K562 (cell line): Measurements from ENCODE around the gene RBM20. TPM values are rescaled to one million over a fixed set of nuclear protein-coding genes. Genes with fewer than 3 reads are reported as not detected.

Source experiments
- COPS2 ChIP-seq: fragments of 450-650 bp; conservative IDR thresholded peaks from 2 replicates; pipeline ENCODE4 v1.6.1; 2016; ENCODE audit warnings: mild to moderate bottlenecking, moderate library complexity
- ETV1 ChIP-seq: fragments of 450-650 bp; conservative IDR thresholded peaks from 2 replicates; pipeline ENCODE4 v1.6.1; 2016; ENCODE audit warnings: missing genetic modification characterization, control low read depth, low read depth, missing compliant biosample characterization
- HCFC1 ChIP-seq: IDR thresholded peaks from 2 replicates; pipeline ENCODE4 v1.6.1; 2012; ENCODE audit warnings: low read depth, low read length, improper control_type of control experiment
- MGA ChIP-seq: fragments of 450-650 bp; IDR thresholded peaks from 2 replicates; pipeline ENCODE4 v1.6.1; 2016; ENCODE audit warnings: mild to moderate bottlenecking, moderate library complexity
- PHF20 ChIP-seq: fragments of 450-650 bp; IDR thresholded peaks from 2 replicates; pipeline ENCODE4 v1.6.1; 2018; ENCODE audit not compliant: partially characterized antibody
- RNF2 ChIP-seq: sonication (generic); IDR thresholded peaks from 2 replicates; pipeline ENCODE4 v1.6.1; 2016
- SMAD3 ChIP-seq: fragments of 450-650 bp; formaldehyde crosslinking; conservative IDR thresholded peaks from 2 replicates; pipeline ENCODE4 v1.4.0; 2020; ENCODE audit warnings: mild to moderate bottlenecking
- SRF ChIP-seq, 2 experiments: fragments of 250-450, 450-650 bp in 1 of 2; sonication (Bioruptor Pico) in 1 of 2; sonication (generic) in 1 of 2; formaldehyde crosslinking; IDR thresholded peaks; 2 replicates each; pipeline versions ENCODE4 v1.5.0 to v1.5.1; 2020 to 2022; ENCODE audit warnings: mild to moderate bottlenecking in 1 of 2, missing genetic modification reagents in 1 of 2
- XRCC4 ChIP-seq: IDR thresholded peaks from one replicate; pipeline ENCODE4 v1.6.1; 2011; ENCODE audit not compliant: insufficient read depth, insufficient read length; ENCODE audit errors: extremely low read depth
- ZNF57 ChIP-seq: fragments of 450-650 bp; formaldehyde crosslinking; IDR thresholded peaks from 2 replicates; pipeline ENCODE4 v1.4.0; 2020; ENCODE audit warnings: mild to moderate bottlenecking, moderate library complexity
- ZNF778 ChIP-seq: fragments of 450-650 bp; formaldehyde crosslinking; IDR thresholded peaks from 2 replicates; pipeline ENCODE4 v1.4.0; 2020; ENCODE audit warnings: mild to moderate bottlenecking, moderate library complexity
- polyA plus RNA-seq, 8 experiments: library from polyadenylated mRNA; depleted of rRNA in 4 of 8; stranded (reverse) in 5 of 8; unstranded in 3 of 8; fragments of >200 nt; fragmentation: Nextera tagmentation in 2 of 8; fragmentation: Illumina TruSeq in 1 of 8; extraction: Ambion mirVana in 2 of 8; extraction: Trizol in 1 of 8; gene quantifications; 2 replicates each; pipeline versions ENCODE4 v1.2.1 to v1.2.3, GENCODE V29; 2011 to 2014; ENCODE audit warnings: inconsistent platforms in 1 of 8, missing spikeins in 1 of 8
- total RNA-seq, 7 experiments: library from RNA; depleted of rRNA in 6 of 7; stranded (reverse); fragments of >200 nt in 6 of 7; fragmentation: Illumina TruSeq in 2 of 7; extraction: Trizol in 2 of 7; gene quantifications; 2 replicates each; pipeline versions ENCODE4 v1.2.1 to v1.2.3, GENCODE V29; 2011 to 2021; ENCODE audit warnings: low replicate concordance in 1 of 7
- TF ChIP-seq, protein P1 (sequence below): fragments of 250-450 bp; sonication (Bioruptor Pico); IDR thresholded peaks from 2 replicates; pipeline ENCODE4 v1.9.0; 2021; ENCODE audit warnings: mild to moderate bottlenecking, inconsistent platforms
- TF ChIP-seq, protein P2 (sequence below), 2 experiments: fragments of 250-450 bp in 1 of 2; fragments of 450-650 bp in 1 of 2; sonication (Bioruptor Pico) in 1 of 2; IDR thresholded peaks; 2 replicates each; pipeline versions ENCODE4 v1.6.1 to v1.8.0; 2016 to 2021; ENCODE audit warnings: mild to moderate bottlenecking in 2 of 2, moderate library complexity in 2 of 2, missing compliant biosample characterization in 1 of 2, missing genetic modification characterization in 1 of 2

The RBM20 gene
- total and polyA plus RNA-seq, 9 of the 15 experiments (the other 6 are each of a cell fraction or from before 2014, with no cell fraction given), result 0.63 to 5.7 (median 3.2) TPM

GRCh38 chr10:110671788-110672579 lies 27.8 kb downstream of the RBM20 start (continued):
- TF ChIP-seq, protein P1, sequence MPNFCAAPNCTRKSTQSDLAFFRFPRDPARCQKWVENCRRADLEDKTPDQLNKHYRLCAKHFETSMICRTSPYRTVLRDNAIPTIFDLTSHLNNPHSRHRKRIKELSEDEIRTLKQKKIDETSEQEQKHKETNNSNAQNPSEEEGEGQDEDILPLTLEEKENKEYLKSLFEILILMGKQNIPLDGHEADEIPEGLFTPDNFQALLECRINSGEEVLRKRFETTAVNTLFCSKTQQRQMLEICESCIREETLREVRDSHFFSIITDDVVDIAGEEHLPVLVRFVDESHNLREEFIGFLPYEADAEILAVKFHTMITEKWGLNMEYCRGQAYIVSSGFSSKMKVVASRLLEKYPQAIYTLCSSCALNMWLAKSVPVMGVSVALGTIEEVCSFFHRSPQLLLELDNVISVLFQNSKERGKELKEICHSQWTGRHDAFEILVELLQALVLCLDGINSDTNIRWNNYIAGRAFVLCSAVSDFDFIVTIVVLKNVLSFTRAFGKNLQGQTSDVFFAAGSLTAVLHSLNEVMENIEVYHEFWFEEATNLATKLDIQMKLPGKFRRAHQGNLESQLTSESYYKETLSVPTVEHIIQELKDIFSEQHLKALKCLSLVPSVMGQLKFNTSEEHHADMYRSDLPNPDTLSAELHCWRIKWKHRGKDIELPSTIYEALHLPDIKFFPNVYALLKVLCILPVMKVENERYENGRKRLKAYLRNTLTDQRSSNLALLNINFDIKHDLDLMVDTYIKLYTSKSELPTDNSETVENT, result no peak
- TF ChIP-seq XRCC4 (no peak), SRF (CRISPR knock-in tag; IDR thresholded peaks at IDR 0.05) (peak in 1 of 2 experiments; percentile 52; a peak in 1 of 4 replicates), ZNF57 (no peak), COPS2 (no peak), MGA (peak; percentile 89), PHF20 (no peak), ZNF778 (CRISPR knock-in tag) (no peak), SMAD3 (CRISPR knock-in tag) (no peak), HCFC1 (no peak), ETV1 (no peak), RNF2 (peak; percentile 72; the same call in 1 of the 2 replicates)
- TF ChIP-seq, protein P2, sequence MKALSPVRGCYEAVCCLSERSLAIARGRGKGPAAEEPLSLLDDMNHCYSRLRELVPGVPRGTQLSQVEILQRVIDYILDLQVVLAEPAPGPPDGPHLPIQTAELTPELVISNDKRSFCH (CRISPR knock-in tag; IDR thresholded peaks at IDR 0.05), result no peak
- TF ChIP-seq, protein P2 (tag; IDR thresholded peaks at IDR 0.05), result 0 out of 2 replicates have a peak, but pooled peaks have one; percentile 41
